Naive B cell (primary cell): ENCODE results near the gene PMF1. TPM values are rescaled to one million over a fixed set of nuclear protein-coding genes. Genes with fewer than 3 reads are reported as not detected.
"Not testable (repeated sequence)": the region's sequence is repeated elsewhere in the genome, so short reads cannot be mapped to it uniquely, and the experiment has no call there.

Experiments
- ATAC-seq, 2 donors: fragments of 150-1000 bp; cut with Tn5 transposase; 2 replicates each; pipeline ENCODE4 v1.10.0; 2021; ENCODE audit warnings: low read depth in 2 of 2, mild to moderate bottlenecking in 2 of 2, moderate library complexity in 2 of 2
- DNase-seq: peaks from one replicate; pipeline ENCODE4 v3.0.0; 2022
- H3K27ac Mint-ChIP-seq, 6 donors: one replicate each; pipeline ENCODE4 v1.8.0; 2020 to 2022; ENCODE audit warnings: mild to moderate bottlenecking in 6 of 6, mixed read lengths in 6 of 6, moderate library complexity in 5 of 6, inconsistent platforms in 2 of 6
- H3K27me3 Mint-ChIP-seq, 3 donors: one replicate each; pipeline ENCODE4 v1.8.0; 2021 to 2022; ENCODE audit warnings: mixed read lengths in 3 of 3, mild to moderate bottlenecking in 1 of 3
- H3K36me3 Mint-ChIP-seq, 2 donors: one replicate each; pipeline ENCODE4 v1.8.0; 2020 to 2022; ENCODE audit warnings: mixed read lengths in 2 of 2, inconsistent platforms in 1 of 2, mild to moderate bottlenecking in 1 of 2
- H3K4me1 Mint-ChIP-seq, 3 donors: one replicate each; pipeline ENCODE4 v1.8.0; 2020 to 2022; ENCODE audit warnings: mixed read lengths in 3 of 3, inconsistent platforms in 1 of 3, mild to moderate bottlenecking in 1 of 3, moderate library complexity in 1 of 3
- H3K4me3 Mint-ChIP-seq, 8 donors: one replicate each; pipeline ENCODE4 v1.8.0; 2020 to 2022; ENCODE audit warnings: mild to moderate bottlenecking in 8 of 8, mixed read lengths in 8 of 8, moderate library complexity in 8 of 8, inconsistent platforms in 2 of 8
- H3K9me3 Mint-ChIP-seq, 7 donors: one replicate each; pipeline ENCODE4 v1.8.0; 2020 to 2022; ENCODE audit warnings: mixed read lengths in 7 of 7, mild to moderate bottlenecking in 5 of 7, inconsistent platforms in 2 of 7, moderate library complexity in 1 of 7
- polyA plus RNA-seq, 6 donors: library from polyadenylated mRNA; unstranded; fragments of 300-500 nt; fragmentation: Illumina TruSeq; gene quantifications; one replicate each; pipeline ENCODE4 v1.2.3, GENCODE V29; 2021; ENCODE audit warnings: low read depth in 6 of 6

The PMF1 gene
- polyA plus RNA-seq, 6 donors from 2014 or later = 107 to 157 (median 115) TPM

- Mint-ChIP-seq H3K9me3 (no peaks in the 10 kb centered on the region), H3K4me3 (peak overlapping the region in 7 of 8 donors; percentile 95 to 100 (median 97)), H3K4me1 (peaks cover 15 to 31% (median 17%) of the 10 kb centered on the region in 3 donors), H3K27ac (peak overlapping the region in 5 of 6 donors; percentile 24 to 99 (median 98)), H3K27me3 (no peaks in the 10 kb centered on the region), H3K36me3 (peaks cover 3 to 11% of the 10 kb centered on the region in 2 donors)
- no peak for DNase-seq
- no peak for ATAC-seq
Measured at GRCh38 chr1:156212130-156212529, 677 bp upstream of the PMF1 start.

- H3K9me3 Mint-ChIP-seq = no peaks in the 10 kb centered on the region
- no peaks in the 10 kb centered on the region for H3K27me3 Mint-ChIP-seq
- H3K36me3 Mint-ChIP-seq = peaks cover under 1 to 2% of the 10 kb centered on the region in 2 donors
- H3K4me3 Mint-ChIP-seq = peak overlapping the region; percentile 95 to 100 (median 96)
- DNase-seq = no peak
- ATAC-seq = no peak
- peaks cover 22 to 43% (median 23%) of the 10 kb centered on the region in 3 donors for H3K4me1 Mint-ChIP-seq
- H3K27ac Mint-ChIP-seq = peak overlapping the region; percentile 96 to 99 (median 98)
Measured at GRCh38 chr1:156213644-156213966, 798 bp downstream of the PMF1 start.

GRCh38 chr1:156214024-156214748 is 1.4 kb downstream of the PMF1 start:
- ATAC-seq (no peak), DNase-seq (no peak)
- Mint-ChIP-seq H3K4me3 (peak overlapping the region; percentile 42 to 100 (median 81)), H3K9me3 (no peaks in the 10 kb centered on the region), H3K4me1 (peaks cover 21 to 43% (median 24%) of the 10 kb centered on the region in 3 donors), H3K27me3 (no peaks in the 10 kb centered on the region), H3K27ac (peak overlapping the region; percentile 41 to 98 (median 92)), H3K36me3 (peaks cover 0 to 3% of the 10 kb centered on the region in 2 donors)

GRCh38 chr1:156216361-156217086 is 3.7 kb downstream of the PMF1 start:
- ATAC-seq, DNase-seq, H3K27me3 Mint-ChIP-seq, H3K27ac Mint-ChIP-seq, H3K4me3 Mint-ChIP-seq, H3K9me3 Mint-ChIP-seq: not testable (repeated sequence)
- Mint-ChIP-seq H3K4me1 (peaks cover 27 to 52% (median 29%) of the 10 kb centered on the region in 3 donors), H3K36me3 (peaks cover 7 to 16% of the 10 kb centered on the region in 2 donors)

- H3K4me3 Mint-ChIP-seq = no peak overlapping the region
- DNase-seq (no peak), ATAC-seq (no peak)
- H3K27ac Mint-ChIP-seq = peak overlapping the region in 4 of 6 donors; percentile 19 to 91 (median 64)
- peaks cover 7 to 26% of the 10 kb centered on the region in 2 donors for H3K36me3 Mint-ChIP-seq
- H3K9me3 Mint-ChIP-seq = no peaks in the 10 kb centered on the region
- peaks cover 25 to 44% (median 31%) of the 10 kb centered on the region in 3 donors for H3K4me1 Mint-ChIP-seq
- no peaks in the 10 kb centered on the region for H3K27me3 Mint-ChIP-seq
Measured at GRCh38 chr1:156217871-156218270, 5.1 kb downstream of the PMF1 start.

GRCh38 chr1:156220226-156220625 is 7.4 kb downstream of the PMF1 start:
- H3K36me3 Mint-ChIP-seq = peaks cover 16 to 40% of the 10 kb centered on the region in 2 donors
- no peaks in the 10 kb centered on the region for H3K9me3 Mint-ChIP-seq
- H3K27me3 Mint-ChIP-seq = no peaks in the 10 kb centered on the region
- H3K4me3 Mint-ChIP-seq = no peak overlapping the region
- H3K4me1 Mint-ChIP-seq = peaks cover 22 to 30% (median 23%) of the 10 kb centered on the region in 3 donors
- ATAC-seq (no peak), DNase-seq (no peak)
- peak overlapping the region in 1 of 6 donors; percentile 60 for H3K27ac Mint-ChIP-seq

- no peaks in the 10 kb centered on the region for H3K27me3 Mint-ChIP-seq
- H3K27ac Mint-ChIP-seq = peak overlapping the region in 1 of 6 donors; percentile 27
- H3K4me1 Mint-ChIP-seq = peaks cover 25 to 32% (median 26%) of the 10 kb centered on the region in 3 donors
- peaks cover 16 to 45% of the 10 kb centered on the region in 2 donors for H3K36me3 Mint-ChIP-seq
- no peak for DNase-seq
- H3K4me3 Mint-ChIP-seq = no peak overlapping the region
- no peaks in the 10 kb centered on the region for H3K9me3 Mint-ChIP-seq
- no peak for ATAC-seq
Measured at GRCh38 chr1:156221986-156222692, 9.3 kb downstream of the PMF1 start.

GRCh38 chr1:156225677-156226014 is 12.8 kb downstream of the PMF1 start:
- no peak for DNase-seq
- peak overlapping the region in 2 of 6 donors; percentile 50 to 61 for H3K27ac Mint-ChIP-seq
- H3K9me3 Mint-ChIP-seq = no peaks in the 10 kb centered on the region
- no peaks in the 10 kb centered on the region for H3K27me3 Mint-ChIP-seq
- H3K36me3 Mint-ChIP-seq = peaks cover 16 to 43% of the 10 kb centered on the region in 2 donors
- peaks cover 7 to 22% (median 12%) of the 10 kb centered on the region in 3 donors for H3K4me1 Mint-ChIP-seq
- no peak for ATAC-seq
- no peak overlapping the region for H3K4me3 Mint-ChIP-seq

GRCh38 chr1:156226116-156226538 is 13.3 kb downstream of the PMF1 start:
- Mint-ChIP-seq H3K36me3 (peaks cover 13 to 38% of the 10 kb centered on the region in 2 donors), H3K9me3 (no peaks in the 10 kb centered on the region), H3K27me3 (no peaks in the 10 kb centered on the region), H3K4me3 (no peak overlapping the region), H3K4me1 (peaks cover 4 to 19% (median 12%) of the 10 kb centered on the region in 3 donors), H3K27ac (peak overlapping the region in 2 of 6 donors; percentile 45 to 63)
- no peak for ATAC-seq
- DNase-seq = no peak

- Mint-ChIP-seq H3K9me3 (no peaks in the 10 kb centered on the region), H3K27ac (peak overlapping the region in 1 of 6 donors; percentile 45)
Measured at GRCh38 chr1:156226782-156227181, 14.0 kb downstream of the PMF1 start.

GRCh38 chr1:156228501-156228900 is 15.7 kb downstream of the PMF1 start:
- Mint-ChIP-seq H3K4me3 (no peak overlapping the region), H3K27ac (peak overlapping the region in 3 of 6 donors; percentile 9 to 68 (median 16)), H3K27me3 (no peaks in the 10 kb centered on the region), H3K9me3 (no peaks in the 10 kb centered on the region), H3K36me3 (peaks cover 4 to 18% of the 10 kb centered on the region in 2 donors), H3K4me1 (peaks cover 3 to 8% (median 6%) of the 10 kb centered on the region in 3 donors)
- no peak for DNase-seq
- ATAC-seq = no peak

More at GRCh38 chr1:156226782-156227181, 14.0 kb downstream of the PMF1 start:
- Mint-ChIP-seq H3K4me3 (no peak overlapping the region), H3K4me1 (peaks cover 3 to 14% (median 10%) of the 10 kb centered on the region in 3 donors), H3K36me3 (peaks cover 9 to 32% of the 10 kb centered on the region in 2 donors), H3K27me3 (no peaks in the 10 kb centered on the region)
- ATAC-seq = no peak
- DNase-seq = no peak

GRCh38 chr1:156229809-156230472 is 17.1 kb downstream of the PMF1 start:
- Mint-ChIP-seq H3K4me3 (no peak overlapping the region), H3K4me1 (peaks cover 5 to 6% (median 5%) of the 10 kb centered on the region in 3 donors), H3K36me3 (peaks cover 0 to 13% of the 10 kb centered on the region in 2 donors), H3K9me3 (no peaks in the 10 kb centered on the region), H3K27me3 (no peaks in the 10 kb centered on the region), H3K27ac (peak overlapping the region in 1 of 6 donors; percentile 15)
- no peak for ATAC-seq
- no peak for DNase-seq

GRCh38 chr1:156230473-156230837 is 17.6 kb downstream of the PMF1 start:
- peak overlapping the region in 1 of 6 donors; percentile 12 for H3K27ac Mint-ChIP-seq
- peaks cover 0 to 8% of the 10 kb centered on the region in 2 donors for H3K36me3 Mint-ChIP-seq
- no peak overlapping the region for H3K4me3 Mint-ChIP-seq

More at GRCh38 chr1:156230473-156230837, 17.6 kb downstream of the PMF1 start:
- ATAC-seq (no peak), DNase-seq (no peak)
- H3K27me3 Mint-ChIP-seq = no peaks in the 10 kb centered on the region
- H3K9me3 Mint-ChIP-seq = no peaks in the 10 kb centered on the region
- H3K4me1 Mint-ChIP-seq = peaks cover 2 to 3% (median 2%) of the 10 kb centered on the region in 3 donors
